GM19467 (cell line): ENCODE data around the gene FLRT3.

Source experiments
- ATAC-seq: cut with Tn5 transposase; IDR thresholded peaks from one replicate; pipeline ENCODE4 v1.9.1; 2021; ENCODE audit warnings: mild to moderate bottlenecking, moderate library complexity; ENCODE audit not compliant: unreplicated experiment

FLRT3 gene

DNA sequence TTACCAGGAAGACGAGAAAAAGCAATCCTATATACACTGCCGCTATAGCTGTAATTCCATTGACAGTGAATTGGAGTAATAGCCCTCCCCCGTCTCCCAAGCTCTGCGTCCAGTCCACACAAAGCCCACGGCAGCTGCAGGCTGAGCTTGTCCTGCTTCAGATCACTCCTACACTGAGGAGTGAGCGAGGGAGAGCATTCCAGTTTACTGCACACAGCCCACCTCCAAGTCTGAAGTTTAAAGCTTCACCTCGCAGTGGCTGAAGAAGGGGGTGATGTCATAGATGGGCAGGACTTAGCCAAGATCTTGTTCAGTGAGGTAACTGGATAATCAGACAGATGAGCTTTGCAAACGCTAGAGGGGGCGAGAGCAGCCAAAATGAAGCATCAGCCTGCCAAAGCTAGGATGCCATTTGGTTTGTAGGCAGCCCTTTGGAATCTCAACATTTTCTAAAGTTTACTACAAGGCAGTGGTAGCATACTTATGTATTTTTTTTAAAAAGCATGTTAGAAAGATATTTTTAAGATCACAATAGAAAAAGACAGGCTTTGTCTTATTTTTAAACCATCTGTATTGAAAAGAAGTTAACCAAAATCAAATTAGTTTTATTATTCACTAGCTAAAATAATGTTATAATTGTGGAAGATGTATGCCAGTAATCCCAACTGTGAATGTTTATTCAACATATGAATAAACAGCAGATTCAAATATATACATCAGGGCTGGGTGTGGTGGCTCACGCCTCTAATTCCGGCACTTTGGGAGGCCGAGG is at the start of gene FLRT3:
Gene FLRT3, minus strand, starts transcription at position 213 of the 772 bp plus-strand sequence. CDS start 10,106 bp downstream, outside the sequence.
- ATAC-seq: peak; percentile 98

DNA sequence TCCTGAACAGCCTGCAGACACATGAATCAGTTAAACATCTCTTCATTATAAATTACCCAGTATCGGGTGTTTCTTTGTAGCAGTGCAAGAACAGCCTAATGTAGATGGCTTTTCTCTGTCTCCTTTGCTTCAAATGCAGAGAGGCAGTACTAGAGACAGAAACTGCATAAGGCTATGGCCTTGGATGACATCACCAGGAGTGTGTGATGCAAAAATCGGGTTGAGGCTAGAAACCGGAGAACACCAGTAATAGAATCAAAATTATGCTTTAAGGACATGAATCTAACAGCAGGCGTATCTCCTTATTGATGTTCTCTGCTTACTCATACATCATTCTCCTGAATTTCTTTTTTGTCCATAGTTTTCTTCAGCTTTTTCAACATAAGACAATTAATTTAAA is 49.3 kb upstream of the FLRT3 start:
- ATAC-seq: no peak

DNA sequence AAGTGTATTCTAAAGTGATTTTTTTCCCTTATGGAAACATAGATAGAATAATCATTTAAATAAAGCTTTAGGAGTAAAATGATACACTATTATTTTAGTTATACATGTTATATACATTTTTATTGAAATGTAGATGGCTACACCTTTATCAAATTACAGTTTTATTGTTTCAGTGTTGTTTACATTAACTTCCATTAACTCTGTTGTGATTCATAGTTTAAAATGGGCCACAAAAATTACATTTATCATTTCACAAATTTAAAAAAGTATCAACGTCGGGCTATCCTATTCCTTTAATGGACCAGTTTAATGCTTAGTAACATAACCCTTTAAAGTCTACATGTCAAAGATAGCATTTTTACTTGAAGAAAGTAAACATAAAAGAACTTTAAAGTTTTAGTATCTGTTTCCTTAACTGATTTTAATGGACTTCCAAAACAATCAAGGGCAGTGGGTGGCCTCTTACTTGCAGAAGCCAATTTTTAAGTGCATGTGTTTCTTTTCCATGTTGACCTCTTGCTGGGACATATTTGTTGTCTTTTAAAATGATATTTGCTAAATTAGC is 47.8 kb upstream of the FLRT3 start:
- ATAC-seq: no peak

DNA sequence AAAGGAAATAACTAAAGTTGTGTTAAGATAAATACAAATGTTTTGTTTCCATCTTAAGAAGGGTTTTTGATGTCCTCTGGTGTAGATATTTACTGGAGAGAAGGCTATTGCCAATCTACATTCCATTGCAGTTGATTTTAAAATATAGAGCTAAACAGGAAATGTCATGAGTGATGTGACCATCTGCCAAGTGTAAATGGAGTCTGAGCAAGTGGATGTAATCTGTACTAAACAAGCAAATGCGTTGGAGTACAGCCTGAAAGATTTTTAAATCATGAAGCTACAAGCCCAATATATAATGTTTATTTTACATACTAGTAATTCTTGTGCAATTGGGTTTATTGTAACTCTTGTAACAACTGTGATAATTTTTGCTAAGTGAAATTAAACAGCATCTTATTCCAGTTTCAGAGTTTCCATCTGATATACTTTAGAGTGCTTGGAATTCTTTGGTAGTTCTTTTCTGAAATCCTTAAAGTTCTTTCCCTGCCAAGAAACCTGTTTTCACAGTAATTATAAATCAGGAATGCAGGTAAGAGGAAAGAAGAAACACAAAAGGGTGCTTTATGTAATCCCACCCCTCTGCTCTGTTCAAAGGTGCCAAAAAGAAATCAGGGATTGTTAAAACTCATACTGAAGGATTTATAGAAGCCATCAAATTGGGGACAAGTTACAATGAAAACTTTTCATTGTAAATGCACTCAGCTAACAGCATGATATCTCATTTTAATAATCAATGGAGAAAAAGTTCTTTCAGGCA is 47.2 kb upstream of the FLRT3 start:
- ATAC-seq: no peak

DNA sequence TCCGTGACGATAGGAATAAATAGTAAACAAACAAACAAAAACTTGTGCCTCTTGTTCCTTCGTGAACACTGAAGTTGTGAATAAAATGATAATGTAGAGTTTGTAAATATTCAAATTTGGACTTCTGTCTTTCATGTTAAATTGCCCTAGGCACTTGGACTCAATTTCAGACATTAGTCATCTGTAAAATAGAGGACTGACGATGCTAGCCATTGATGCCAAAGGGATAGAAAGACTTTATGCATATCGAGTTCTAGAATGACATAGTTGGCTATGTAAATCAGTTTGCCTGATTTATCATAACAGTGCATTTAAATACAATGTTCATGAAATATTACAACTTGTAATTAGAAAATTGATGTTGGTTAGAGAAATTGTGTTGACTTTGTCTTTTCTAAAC is 45.9 kb upstream of the FLRT3 start:
- ATAC-seq: no peak

DNA sequence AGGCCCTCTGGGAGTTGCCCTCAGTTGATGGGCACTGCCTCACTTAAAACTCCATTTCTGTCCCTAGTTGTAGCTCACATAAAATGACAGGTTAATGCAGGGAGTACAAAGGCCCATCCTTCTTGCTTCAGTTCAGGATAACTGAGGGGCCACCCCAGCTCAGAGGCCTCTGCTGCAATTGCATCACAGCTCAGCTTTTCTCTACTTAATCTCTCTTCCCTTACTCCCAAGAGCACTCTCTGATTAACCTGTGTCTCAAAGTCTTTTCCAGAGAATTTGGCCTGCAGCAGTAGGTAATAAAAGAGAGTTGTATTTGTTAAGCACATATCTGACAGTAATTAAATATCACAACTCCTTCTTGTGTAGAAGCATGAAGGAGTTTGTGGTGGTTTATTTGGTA is 40.9 kb upstream of the FLRT3 start:
- ATAC-seq: no peak

DNA sequence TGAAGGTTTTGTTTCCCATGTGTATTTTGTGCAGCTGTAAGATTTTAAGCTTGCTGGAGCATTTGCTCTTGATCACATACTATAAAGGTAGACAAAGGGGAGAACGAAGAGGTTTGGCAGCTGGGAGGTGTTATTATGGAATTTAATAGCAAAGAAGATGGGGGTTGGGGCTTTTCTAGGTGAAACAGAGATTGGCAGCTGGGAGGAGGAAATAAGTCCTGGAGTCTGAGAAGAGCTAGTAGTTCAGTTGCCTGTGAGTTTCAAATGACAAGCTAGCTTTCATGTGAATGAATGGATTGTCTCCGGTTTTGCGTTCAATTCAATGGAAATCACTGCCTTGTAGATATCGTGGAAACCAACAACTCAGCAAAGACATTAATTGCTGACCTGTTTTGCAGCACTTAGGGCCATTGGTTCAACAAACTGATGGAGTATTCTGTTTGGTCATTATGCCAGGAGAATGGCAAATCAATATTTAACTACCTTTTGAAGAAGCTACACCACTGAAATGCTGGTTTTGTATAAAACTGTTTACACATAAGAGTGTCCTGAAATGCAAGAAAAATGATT is 38.1 kb upstream of the FLRT3 start:
- ATAC-seq: no peak

DNA sequence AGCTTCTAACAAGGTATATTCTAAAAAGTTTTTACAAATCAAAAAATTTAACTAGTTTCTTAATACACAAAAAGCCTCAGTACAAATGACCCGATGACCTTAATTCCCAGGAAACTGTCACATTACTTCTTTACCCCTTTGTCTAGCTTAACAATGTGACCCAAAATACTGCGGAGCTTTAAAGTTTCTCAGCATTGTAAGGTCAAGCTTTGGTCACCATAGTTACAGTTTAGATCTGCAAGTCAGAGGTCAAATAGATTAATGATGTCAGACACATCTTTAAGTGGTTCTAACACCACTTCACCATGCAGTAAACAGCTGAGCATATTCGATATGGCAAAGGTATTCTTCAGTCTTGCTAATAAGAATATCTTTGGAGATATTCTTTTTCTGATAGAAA is 36.8 kb upstream of the FLRT3 start:
- no peak for ATAC-seq

DNA sequence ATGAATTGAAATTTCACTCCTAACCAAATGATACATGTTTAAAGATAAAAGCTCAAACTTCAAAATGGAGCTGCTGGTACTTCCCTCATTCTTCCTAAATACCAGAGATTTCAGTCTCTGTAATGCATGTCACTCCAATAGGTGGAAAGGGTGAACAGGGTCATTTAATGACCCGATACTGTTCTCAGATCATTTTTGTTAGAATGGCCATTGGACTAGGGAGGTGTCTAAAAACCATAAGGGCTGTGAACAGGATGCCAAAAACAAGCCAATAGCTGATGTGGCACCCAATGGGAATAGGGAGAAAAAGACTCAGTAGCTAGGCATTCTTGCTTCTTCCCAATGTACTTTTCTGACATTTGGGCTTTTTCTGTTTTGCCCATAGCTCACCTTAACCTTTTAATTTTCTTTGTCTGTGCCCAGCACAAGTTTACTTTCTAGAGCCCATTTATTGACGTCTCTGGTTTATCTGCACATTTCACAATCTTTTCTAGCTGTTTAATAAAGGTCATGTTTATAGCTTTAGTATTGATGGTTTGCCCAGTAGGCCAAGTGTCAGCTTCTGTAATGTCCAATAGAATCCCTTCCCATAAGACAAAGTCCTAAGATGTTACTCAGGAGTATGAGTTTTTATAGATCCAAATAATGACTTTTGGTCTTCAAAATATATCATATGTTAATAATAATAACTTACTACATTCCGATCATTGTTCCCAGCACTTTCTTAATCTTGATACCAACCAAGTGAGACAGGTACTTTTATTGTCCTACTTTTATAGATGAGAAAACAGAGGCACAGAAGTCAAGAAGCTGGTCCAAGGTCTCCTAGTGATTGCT is 24.3 kb upstream of the FLRT3 start:
- ATAC-seq: no peak

DNA sequence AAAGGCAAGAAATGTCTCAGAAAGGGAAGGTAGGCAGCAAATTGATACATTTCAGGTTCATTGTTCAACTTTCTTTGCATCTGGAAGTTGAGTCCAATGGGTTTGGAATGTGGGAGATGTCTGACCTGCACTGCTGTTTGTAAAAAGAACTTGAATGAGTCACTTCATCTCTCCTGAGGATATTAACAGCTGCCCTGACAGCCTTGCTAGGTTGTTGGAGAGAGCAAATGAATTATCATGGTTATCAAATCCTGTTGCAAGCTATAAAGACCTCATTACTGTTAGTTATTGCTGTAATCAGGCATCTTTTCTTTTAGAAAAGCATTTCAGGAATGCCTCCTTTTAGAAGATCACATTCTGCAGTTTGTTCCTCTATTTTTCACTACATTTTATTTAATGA is 23.0 kb upstream of the FLRT3 start:
- ATAC-seq: no peak

DNA sequence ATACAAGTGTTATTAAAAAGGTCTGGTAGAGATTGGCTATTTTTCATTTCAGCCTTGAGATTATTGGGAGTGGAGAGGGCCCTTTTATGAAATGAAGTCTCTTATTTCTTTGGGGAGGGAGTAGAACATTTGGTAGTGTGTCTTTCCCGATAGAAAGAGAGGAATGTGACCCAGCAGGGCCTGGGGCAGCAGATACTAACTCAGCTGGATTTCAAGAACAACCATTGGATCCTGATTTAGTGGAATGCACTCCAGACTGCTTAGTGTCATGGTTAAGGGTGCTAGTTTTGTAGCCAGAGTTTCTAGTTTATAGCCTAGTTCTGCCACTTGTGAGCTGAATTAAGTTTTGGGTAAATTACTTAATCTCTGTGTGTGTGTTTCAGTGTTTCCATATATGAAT is 18.4 kb upstream of the FLRT3 start:
- no peak for ATAC-seq

DNA sequence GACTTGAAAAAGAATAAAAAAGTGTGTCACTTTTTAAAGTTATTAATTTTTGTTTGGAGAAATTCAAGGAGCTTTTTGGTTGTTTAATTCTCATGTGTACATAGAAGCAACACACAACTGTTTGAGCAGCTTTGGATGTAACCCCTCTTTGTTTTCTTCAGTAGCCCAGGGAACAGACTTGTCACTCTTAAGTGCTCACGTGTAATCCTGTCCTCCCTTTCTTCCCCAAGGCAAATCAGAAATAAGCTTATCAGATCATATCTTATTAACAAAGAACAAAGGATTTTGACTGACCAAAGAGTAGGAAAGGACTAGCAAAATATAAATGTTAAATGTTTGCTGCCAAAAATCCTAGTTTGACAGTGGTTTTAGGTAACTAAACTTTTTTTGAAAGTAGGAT is 7.3 kb upstream of the FLRT3 start:
- no peak for ATAC-seq

DNA sequence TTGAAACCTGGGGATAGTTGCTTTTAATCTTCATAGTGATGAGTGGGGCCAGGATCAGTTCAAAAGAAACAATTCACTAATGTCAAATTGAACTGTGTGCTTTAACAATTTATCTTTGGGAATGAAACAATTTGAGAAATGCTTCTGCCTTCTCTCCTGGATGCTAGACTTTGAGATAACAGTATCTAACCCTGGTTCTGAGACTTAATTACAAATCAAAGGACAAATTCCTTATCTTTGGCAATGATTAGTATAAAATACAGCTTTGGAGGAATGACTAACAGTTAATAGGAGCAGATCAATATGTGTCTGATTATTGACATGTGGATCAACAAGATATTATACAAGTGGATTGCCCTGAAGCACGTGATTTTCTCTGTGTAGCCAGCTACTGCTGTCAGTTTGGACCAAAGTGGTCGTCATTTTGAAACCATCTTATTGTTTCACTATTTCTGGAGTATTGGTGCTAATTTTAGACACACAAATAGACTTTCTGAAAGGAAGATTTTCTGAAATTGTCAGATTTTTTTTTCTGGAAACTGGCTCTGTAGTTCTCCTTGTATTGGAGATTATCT is 6.2 kb upstream of the FLRT3 start:
- ATAC-seq: no peak

DNA sequence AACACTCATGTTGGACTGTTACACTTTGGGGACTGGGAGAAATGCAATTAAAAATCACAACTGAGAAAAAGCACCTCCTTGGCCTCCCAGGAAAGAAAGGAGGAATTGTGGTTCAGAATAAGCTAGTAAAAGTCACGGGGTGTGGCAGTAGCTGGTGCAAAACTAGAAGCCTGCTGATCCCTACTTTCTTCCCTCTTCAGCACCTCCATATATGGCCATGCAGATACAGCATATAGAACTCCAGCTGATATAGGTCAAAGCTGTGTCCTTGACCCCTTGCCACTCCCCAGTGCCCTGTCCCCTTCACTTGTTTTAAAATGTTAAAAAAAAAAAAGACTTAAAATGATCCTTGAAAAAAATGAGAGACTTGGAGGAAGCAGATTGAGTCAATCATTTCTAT is 5.5 kb upstream of the FLRT3 start:
- no peak for ATAC-seq

DNA sequence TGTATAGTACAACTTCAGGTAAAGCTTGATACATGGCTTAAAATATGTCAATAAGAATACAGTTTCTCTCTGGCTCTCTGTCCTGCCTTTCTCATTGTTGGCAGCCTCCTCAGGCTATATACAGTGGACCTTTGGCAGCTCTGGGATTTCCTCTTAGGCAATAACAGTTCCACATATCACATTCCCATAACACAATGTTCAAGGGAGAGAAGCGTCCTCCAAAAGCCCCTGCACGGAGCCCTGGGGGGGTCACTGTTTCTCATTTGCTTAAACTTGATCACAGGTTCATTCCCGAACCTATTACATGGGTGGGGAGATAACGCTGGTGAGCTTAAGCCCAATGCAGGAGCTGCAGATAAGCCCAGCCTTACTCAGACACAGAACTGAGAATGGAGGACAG is 4.4 kb upstream of the FLRT3 start:
- ATAC-seq: no peak

DNA sequence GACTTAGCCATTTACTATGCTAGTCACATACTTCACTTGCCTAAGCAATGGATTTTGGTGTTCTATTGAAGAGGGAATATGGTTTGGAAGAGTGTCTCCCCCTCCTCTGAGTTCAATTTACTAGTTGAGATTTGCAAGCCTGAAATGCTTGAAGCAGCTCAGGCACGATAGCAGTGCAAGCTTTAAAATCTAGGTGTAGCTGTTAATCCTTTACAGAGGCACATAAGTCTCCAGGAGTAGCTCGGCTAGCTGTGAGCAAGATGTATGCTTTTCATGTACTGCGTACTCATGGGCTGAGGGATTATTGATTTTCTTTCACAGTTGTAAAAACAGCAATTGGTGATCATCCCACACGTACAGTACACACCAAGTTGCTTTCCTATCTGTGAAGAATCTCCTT is 726 bp downstream of the FLRT3 start:
- no peak for ATAC-seq

DNA sequence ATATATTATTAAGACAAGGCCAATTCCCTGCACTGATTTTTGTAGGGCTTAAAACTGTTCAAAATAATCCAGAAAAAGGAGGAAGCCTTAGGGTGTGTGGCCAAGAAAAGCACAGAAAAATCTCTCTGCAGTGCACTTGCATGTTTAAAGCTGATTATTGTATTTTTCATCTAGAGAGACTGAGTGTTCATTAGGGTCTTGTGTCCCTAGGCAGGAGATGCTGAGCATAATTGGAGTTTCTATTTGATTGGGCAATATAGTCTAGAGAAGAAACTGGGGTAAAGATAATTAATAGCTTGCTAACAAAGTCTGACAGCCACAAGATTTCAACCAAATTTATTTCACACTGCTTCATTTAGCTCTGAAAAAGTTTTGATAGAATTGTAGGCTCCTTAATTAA is 2.4 kb downstream of the FLRT3 start:
- ATAC-seq: no peak

DNA sequence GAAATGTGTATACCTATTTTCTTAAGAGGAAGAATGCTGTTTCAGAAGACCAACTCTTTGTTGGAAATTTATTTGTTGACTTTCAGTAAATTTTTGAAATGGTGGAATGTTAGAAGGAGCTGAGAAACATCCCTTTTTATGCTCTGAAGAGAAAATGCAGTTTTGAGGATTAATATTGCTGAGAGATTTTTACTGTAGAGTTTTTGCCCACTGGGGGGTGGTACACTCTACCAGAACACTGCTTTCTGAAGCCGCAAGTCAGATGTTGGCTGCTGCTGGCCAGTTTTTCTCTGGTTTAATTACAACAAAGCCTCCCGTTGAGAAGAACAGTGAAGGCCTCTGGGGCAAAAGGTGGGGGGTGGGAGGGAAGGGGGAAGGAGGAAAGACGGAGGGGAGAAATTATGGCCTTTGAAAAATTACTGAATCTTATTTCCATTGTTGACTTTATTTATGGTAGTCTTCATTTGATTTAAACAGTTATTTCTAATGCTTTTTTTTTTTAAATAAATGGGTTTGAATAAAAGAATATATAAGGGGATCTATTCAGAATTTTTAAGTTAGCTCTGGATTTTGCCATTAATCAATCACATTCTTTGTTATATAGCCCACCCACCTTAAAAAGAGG is 3.0 kb downstream of the FLRT3 start:
- no peak for ATAC-seq

DNA sequence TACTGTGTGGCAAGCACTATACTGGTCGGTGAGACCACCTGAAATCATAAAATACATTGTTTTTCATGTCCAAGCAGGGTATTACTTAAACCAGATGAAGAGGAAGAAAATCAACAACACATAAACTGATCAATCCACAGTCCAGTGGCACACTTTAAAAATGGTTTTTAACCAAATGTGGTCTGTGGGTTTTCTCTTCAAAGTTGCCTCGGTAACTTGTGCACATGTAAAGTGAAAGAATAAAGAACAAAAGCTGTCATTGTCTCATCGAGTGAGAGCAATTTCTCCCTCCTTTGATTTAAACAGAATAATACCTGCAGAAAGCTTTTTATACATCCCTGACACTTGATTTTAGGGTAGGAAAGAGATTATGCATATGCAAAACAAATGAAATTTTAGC is 3.7 kb downstream of the FLRT3 start:
- no peak for ATAC-seq

DNA sequence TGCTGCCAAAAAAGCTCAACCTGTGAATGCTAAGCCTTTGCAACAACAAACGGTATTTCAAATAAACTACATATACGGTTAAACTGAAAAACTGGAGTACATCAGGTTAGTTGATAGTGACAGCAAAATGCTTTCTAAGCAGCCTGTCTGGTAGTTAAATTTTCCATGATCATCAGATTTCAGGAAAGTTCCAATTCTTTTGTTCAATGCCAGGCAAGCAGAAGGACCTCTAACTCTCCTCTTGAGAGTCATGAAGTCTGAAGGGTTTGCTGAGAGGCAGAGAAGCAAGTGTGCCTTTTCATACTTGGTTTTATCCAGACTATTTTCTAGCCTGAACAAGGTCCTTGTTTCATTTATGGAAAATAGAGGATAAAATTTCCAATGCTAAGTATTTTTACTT is 4.5 kb downstream of the FLRT3 start:
- no peak for ATAC-seq
